Adipocyte (in vitro differentiated cells): Measurements from ENCODE around the gene TRAPPC10.
"Not testable (repeated sequence)": the region's sequence is repeated elsewhere in the genome, so short reads cannot be mapped to it uniquely, and the experiment has no call there.

Experiments used
- DNase-seq: peaks from one replicate; pipeline ENCODE4 v3.0.0-alpha.2; 2015; ENCODE audit warnings: low read depth
- H3K27me3 ChIP-seq: replicated peaks from 2 replicates; pipeline ENCODE4 v1.7.0; 2013; ENCODE audit warnings: mild to moderate bottlenecking, low read length, moderate library complexity; ENCODE audit not compliant: control insufficient read depth, insufficient read depth
- H3K36me3 ChIP-seq: 2 replicates; pipeline ENCODE4 v1.7.0; 2013; ENCODE audit warnings: low read length, mild to moderate bottlenecking, moderate library complexity; ENCODE audit not compliant: control insufficient read depth, insufficient read depth, severe bottlenecking
- H3K4me1 ChIP-seq: 2 replicates; pipeline ENCODE4 v1.7.0; 2013; ENCODE audit warnings: mild to moderate bottlenecking, low read length, moderate library complexity; ENCODE audit not compliant: control insufficient read depth, insufficient read depth
- H3K4me3 ChIP-seq: 2 replicates; pipeline ENCODE4 v1.7.0; 2013; ENCODE audit warnings: mild to moderate bottlenecking, low read length, moderate library complexity
- H3K9ac ChIP-seq: 2 replicates; pipeline ENCODE4 v1.7.0; 2013; ENCODE audit warnings: mild to moderate bottlenecking, low read length, moderate library complexity
- H3K9me3 ChIP-seq: 2 replicates; pipeline ENCODE4 v1.7.0; 2013; ENCODE audit warnings: mild to moderate bottlenecking, low read length, moderate library complexity; ENCODE audit not compliant: control insufficient read depth

Gene TRAPPC10

GRCh38 chr21:44087426-44088400 is 75.6 kb downstream of the TRAPPC10 start:
- no peaks in the 10 kb centered on the region for H3K9me3 ChIP-seq
- no peak overlapping the region for H3K9ac ChIP-seq
- no peaks in the 10 kb centered on the region for H3K4me1 ChIP-seq
- DNase-seq = no peak
- no peaks in the 10 kb centered on the region for H3K27me3 ChIP-seq
- peaks cover 90% of the 10 kb centered on the region for H3K36me3 ChIP-seq
- H3K4me3 ChIP-seq = no peak overlapping the region

GRCh38 chr21:44088401-44088780 is 76.3 kb downstream of the TRAPPC10 start:
- Histone ChIP-seq H3K36me3 (peaks cover 89% of the 10 kb centered on the region), H3K9ac (no peak overlapping the region), H3K27me3 (no peaks in the 10 kb centered on the region), H3K9me3 (no peaks in the 10 kb centered on the region), H3K4me3 (no peak overlapping the region), H3K4me1 (no peaks in the 10 kb centered on the region)
- DNase-seq = no peak

GRCh38 chr21:44089001-44089911 is 77.1 kb downstream of the TRAPPC10 start:
- no peak for DNase-seq
- Histone ChIP-seq H3K36me3 (peaks cover 89% of the 10 kb centered on the region), H3K4me1 (no peaks in the 10 kb centered on the region), H3K9ac (no peak overlapping the region), H3K27me3 (no peaks in the 10 kb centered on the region), H3K9me3 (no peaks in the 10 kb centered on the region), H3K4me3 (no peak overlapping the region)

- H3K36me3 ChIP-seq = peaks cover 84% of the 10 kb centered on the region
- no peak for DNase-seq
- peaks cover under 1% of the 10 kb centered on the region for H3K4me1 ChIP-seq
- no peak overlapping the region for H3K9ac ChIP-seq
- no peaks in the 10 kb centered on the region for H3K9me3 ChIP-seq
- no peaks in the 10 kb centered on the region for H3K27me3 ChIP-seq
- H3K4me3 ChIP-seq = no peak overlapping the region
Measured at GRCh38 chr21:44090325-44090724, 78.2 kb downstream of the TRAPPC10 start.

GRCh38 chr21:44092211-44092610 is 80.1 kb downstream of the TRAPPC10 start:
- Histone ChIP-seq H3K4me1 (peaks cover 3% of the 10 kb centered on the region), H3K9me3 (no peaks in the 10 kb centered on the region), H3K36me3 (peaks cover 68% of the 10 kb centered on the region), H3K27me3 (no peaks in the 10 kb centered on the region), H3K4me3 (no peak overlapping the region), H3K9ac (no peak overlapping the region)
- no peak for DNase-seq

- Histone ChIP-seq H3K4me1 (peaks cover 3% of the 10 kb centered on the region), H3K4me3 (no peak overlapping the region), H3K9ac (no peak overlapping the region), H3K36me3 (peaks cover 53% of the 10 kb centered on the region), H3K9me3 (no peaks in the 10 kb centered on the region), H3K27me3 (no peaks in the 10 kb centered on the region)
- no peak for DNase-seq
Measured at GRCh38 chr21:44093761-44094160, 81.7 kb downstream of the TRAPPC10 start.

- Histone ChIP-seq H3K27me3 (no peaks in the 10 kb centered on the region), H3K4me1 (peaks cover 3% of the 10 kb centered on the region), H3K4me3 (no peak overlapping the region), H3K36me3 (peaks cover 42% of the 10 kb centered on the region), H3K9ac (no peak overlapping the region), H3K9me3 (no peaks in the 10 kb centered on the region)
- DNase-seq = no peak
Measured at GRCh38 chr21:44094832-44095231, 82.7 kb downstream of the TRAPPC10 start.

- not testable (repeated sequence) for DNase-seq, H3K9ac ChIP-seq, H3K4me3 ChIP-seq, H3K9me3 ChIP-seq, H3K27me3 ChIP-seq, H3K4me1 ChIP-seq
- peaks cover 11% of the 10 kb centered on the region for H3K36me3 ChIP-seq
Measured at GRCh38 chr21:44098507-44098906, 86.4 kb downstream of the TRAPPC10 start.

GRCh38 chr21:44098964-44099363 is 86.9 kb downstream of the TRAPPC10 start:
- not testable (repeated sequence) for H3K4me3 ChIP-seq, H3K4me1 ChIP-seq, DNase-seq, H3K36me3 ChIP-seq, H3K9ac ChIP-seq, H3K9me3 ChIP-seq, H3K27me3 ChIP-seq

- H3K9ac ChIP-seq, H3K27me3 ChIP-seq, DNase-seq, H3K4me1 ChIP-seq, H3K4me3 ChIP-seq, H3K36me3 ChIP-seq, H3K9me3 ChIP-seq: not testable (repeated sequence)
Measured at GRCh38 chr21:44107026-44107501, 95.0 kb downstream of the TRAPPC10 start, which contains the start of gene PWP2. PWP2 (plus strand) TSS chr21:44107399; CDS start chr21:44107417, 18 bp downstream.

- H3K9me3 ChIP-seq, DNase-seq, H3K4me1 ChIP-seq, H3K36me3 ChIP-seq, H3K27me3 ChIP-seq, H3K4me3 ChIP-seq, H3K9ac ChIP-seq: not testable (repeated sequence)
Measured at GRCh38 chr21:44107589-44107988, 95.5 kb downstream of the TRAPPC10 start.
